HG03565 (cell line): Measurements from ENCODE around the gene MFSD6.
"Not testable (repeated sequence)": the region's sequence is repeated elsewhere in the genome, so short reads cannot be mapped to it uniquely, and the experiment has no call there.

Experiments used
- ATAC-seq: cut with Tn5 transposase; IDR thresholded peaks from one replicate; pipeline ENCODE4 v1.9.1; 2021; ENCODE audit warnings: mild to moderate bottlenecking, moderate library complexity; ENCODE audit not compliant: unreplicated experiment

MFSD6 gene

GRCh38 chr2:190405070-190405469, 3.1 kb upstream of the MFSD6 start:
- no peak for ATAC-seq

GRCh38 chr2:190405995-190406394, 2.2 kb upstream of the MFSD6 start:
- ATAC-seq, result no peak

GRCh38 chr2:190406805-190407204, 1.4 kb upstream of the MFSD6 start:
- no peak for ATAC-seq

- ATAC-seq, result no peak
Measured at GRCh38 chr2:190407246-190407661, 901 bp upstream of the MFSD6 start.

- ATAC-seq, result peak; percentile 41
Measured at GRCh38 chr2:190408538-190409271, 550 bp downstream of the MFSD6 start.

DNA sequence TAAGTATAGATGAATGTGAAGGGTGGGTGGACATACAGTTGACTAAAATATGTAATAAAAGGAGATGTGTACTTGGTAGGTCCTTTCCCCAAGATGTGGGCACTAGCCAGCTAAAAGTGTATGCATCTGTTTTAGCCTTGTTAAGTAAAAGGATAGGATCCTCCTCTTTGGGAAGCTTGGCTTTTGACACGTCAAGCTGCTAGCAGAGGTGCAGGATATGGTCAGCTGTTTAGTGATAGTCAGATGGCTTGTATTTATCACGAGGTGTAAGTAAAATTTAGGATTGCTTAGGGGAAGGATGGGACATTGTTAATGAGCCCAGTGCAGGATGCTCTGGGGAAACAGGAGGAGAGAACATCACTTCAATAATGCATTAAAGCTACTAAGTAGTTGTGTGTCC, 1.5 kb downstream of the MFSD6 start:
- no peak for ATAC-seq

DNA sequence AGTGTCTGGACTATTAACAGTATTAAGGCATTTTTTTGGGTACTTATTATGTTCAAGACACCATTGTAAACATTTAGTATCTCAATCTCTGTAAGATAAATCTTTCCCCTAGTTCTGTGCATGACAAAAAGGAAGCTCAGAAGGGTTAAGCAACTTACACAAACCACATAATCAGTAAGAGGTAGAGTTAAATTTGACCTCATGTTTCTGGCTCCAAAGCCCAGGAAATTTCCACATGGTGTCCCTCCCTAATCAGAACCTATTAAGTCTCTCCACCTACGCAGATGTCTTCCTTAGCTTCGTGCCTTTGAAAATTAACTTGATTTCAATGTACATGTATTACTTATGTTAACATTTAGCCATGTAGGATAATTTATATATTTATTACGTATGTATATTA, 2.0 kb downstream of the MFSD6 start:
- no peak for ATAC-seq

GRCh38 chr2:190412966-190413365, 4.8 kb downstream of the MFSD6 start:
- no peak for ATAC-seq

DNA sequence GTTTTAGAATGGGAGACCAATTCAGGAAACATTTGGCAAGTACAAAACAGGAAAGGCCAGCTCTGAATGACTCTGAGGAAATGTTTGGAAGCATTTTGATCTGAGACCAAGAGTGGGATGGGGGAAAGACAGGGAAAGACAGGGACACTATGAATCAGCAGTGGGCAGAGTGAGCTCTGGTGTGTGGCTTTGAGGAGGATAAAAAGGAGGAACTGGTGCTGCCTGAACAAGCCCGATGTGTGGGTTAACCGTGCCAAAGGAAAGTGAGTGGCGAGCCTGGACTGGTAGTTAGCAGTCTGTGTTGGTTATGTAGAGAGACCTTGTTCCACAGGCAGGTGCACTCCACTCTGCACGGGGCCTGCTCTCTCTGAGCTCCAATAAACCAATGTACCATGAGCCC, 5.3 kb downstream of the MFSD6 start:
- no peak for ATAC-seq

GRCh38 chr2:190415251-190415650, 7.1 kb downstream of the MFSD6 start:
- ATAC-seq, result no peak

GRCh38 chr2:190415794-190416775, 7.9 kb downstream of the MFSD6 start:
- ATAC-seq, result no peak

DNA sequence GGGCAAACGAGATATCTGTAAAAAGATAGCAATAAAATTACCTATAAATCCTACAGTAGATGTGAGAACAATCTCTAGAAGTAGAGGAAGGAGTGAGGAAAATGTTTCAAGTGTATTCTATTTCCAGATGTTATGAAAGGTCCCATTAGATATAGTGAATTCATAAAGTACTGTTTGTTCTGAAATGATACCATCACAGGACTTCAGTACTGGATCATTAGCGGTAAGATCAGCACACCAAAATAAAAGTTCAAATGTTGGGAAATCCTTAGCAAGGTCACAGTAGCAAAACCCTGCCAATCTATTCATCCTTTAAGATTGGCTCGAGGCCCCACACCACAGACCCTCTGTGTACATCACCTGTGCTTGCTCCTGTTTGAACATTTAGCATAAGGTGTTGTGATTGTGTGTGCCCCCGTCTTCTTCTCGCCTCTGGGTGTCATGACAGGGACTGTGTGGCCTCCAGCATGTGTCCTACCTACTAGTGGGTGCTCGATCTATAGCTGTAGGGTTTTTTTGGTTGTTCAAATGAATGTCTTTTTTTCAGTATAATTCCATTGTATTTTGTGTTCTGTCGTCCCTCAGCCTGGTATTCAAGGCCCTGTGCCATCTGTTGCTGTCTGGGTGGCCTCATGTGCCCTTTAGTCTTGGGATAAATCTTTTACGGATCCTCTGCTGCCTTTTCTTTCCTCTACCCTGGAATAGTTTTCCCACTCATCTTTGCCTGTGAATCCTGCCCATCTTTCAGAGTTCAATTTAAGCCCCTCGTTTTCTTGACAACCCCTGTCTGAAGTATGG, 9.1 kb downstream of the MFSD6 start:
- ATAC-seq, result no peak

DNA sequence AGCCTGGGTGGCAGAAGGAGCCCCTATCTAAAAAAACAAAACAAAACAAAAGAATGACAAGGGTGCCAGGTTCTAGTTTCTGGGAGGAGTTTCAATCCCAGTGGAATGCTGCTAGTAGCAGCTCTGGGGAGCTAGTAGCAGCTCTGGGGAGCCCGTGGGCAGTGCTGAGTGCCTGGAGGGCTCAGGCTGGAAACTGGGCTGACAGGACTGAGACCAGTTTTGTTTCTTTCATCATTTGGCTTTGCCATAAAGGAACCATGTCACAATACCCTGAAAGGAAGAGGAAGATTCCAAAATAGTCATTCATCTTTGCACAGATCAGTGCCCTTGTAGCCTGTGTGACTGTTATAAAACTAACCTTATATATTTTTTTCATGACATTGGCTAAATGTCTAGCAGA, 10.6 kb downstream of the MFSD6 start:
- ATAC-seq, result no peak

- no peak for ATAC-seq
Measured at GRCh38 chr2:190420801-190421200, 12.6 kb downstream of the MFSD6 start.

- no peak for ATAC-seq
Measured at GRCh38 chr2:190425221-190425866, 17.2 kb downstream of the MFSD6 start.

DNA sequence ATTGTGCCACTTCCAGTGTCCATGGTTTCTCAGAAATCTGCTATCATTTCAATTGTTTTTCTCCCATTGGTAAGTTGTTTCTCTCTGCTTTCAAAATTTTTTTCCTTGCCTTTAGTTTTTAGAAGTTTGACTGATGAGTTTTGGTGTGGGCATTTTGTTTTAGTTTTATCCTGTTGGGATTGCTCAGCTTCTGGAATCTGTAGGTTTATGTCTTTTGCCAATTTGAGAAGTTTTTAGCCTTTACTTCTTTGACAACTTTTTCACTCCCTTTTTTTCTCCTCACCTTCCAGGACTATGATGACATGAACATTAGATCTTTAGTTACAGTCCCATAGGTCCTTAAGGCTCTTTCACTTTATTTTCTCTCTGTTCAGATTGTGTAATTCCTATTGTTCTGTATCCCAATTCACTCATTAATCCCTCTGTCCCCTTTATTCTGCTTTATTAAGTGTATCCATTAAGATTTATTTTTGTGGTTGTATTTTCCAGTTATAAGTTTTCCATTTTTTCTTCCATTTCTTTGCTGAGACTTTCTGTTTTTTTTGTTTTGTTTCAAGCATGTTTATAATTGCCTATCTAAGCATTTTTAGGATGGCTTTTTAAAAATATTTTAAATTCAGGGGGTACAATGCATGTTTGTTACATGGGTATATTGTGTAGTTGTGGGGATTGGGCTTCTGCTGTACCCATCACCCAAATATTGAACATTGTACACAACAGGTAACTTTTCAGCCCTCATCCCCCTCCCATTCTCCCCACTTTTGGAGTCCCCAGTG, 17.9 kb downstream of the MFSD6 start:
- ATAC-seq, result no peak

GRCh38 chr2:190430866-190431265, 22.7 kb downstream of the MFSD6 start:
- ATAC-seq, result not testable (repeated sequence)

GRCh38 chr2:190431907-190432306, 23.8 kb downstream of the MFSD6 start:
- no peak for ATAC-seq

DNA sequence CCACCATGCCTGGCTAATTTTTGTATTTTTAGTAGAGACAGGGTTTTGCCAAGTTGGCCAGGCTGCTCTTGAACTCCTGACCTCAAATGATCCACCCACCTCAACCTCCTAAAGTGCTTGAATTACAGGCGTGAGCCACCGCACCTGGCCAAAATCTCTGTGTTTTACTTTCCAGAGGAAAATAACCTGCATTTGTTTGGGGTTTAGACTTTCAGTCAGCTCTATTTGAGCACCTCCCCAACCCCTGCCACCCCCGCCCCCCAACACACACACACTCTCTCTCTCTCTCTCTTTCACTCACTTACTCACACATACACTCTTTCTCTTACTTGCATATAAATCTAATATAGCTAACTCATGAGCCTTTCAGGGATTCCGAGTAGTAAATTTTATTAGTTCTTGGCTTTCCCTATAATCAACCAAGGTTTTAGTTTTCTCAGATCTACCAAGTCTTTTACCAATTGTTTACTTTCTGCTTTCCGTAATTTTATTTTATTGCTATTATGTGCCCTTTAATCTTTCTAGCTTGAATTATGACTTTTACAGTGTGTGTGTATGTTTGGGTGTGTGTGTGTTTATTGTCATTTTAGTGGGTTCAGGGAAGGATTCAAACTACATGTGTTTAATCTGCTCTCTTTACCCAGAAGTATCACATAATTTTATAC, 24.5 kb downstream of the MFSD6 start:
- ATAC-seq, result no peak
